A673 (cell line): Measurements from ENCODE around the gene MLST8.

Experiments used
- EZH2 ChIP-seq: fragments of 200-600 bp; sonication (generic); IDR thresholded peaks from 2 replicates; pipeline ENCODE4 v1.6.1; 2017; ENCODE audit warnings: borderline replicate concordance, low read depth, mild to moderate bottlenecking, mixed read lengths, antibody characterized with exemption, low read length; ENCODE audit not compliant: poor library complexity, severe bottlenecking
- TF ChIP-seq, protein P1 (sequence below): fragments of 300-800, 200-600 bp; sonication (generic); conservative IDR thresholded peaks from 2 replicates; pipeline ENCODE4 v1.5.1; 2017; ENCODE audit warnings: low read depth, mild to moderate bottlenecking, antibody characterized with exemption, low read length, moderate library complexity, mixed read lengths

DNA sequence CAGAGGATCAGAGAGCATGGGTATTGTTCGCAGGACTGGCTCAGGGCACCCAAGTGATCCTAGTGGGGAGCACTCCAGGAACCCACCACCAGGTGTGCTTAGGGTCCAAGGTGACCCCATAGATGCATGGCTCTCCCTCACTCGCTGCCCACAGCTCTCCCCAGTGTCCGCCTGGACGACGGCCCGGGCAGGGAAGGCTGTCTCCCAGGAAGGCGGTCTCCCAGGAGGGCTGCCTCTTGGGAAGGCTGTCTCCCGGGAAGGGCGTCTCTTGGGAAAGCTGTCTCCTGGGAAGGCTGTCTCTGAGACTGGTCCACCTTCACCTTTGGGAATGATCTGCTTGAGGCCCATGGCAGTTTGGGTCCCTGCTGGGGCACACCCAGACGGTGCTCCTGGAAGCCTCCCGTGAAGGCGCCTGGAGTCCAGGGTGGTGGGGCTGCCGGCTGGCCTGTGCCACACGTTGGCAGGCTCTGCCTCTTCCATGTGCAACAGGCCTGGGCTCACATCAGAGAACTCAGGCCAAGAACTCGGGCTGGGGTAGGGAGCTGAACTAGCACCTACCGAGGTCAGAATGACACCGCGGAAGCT, 41.1 kb downstream of the MLST8 start:
- TF ChIP-seq, protein P1, sequence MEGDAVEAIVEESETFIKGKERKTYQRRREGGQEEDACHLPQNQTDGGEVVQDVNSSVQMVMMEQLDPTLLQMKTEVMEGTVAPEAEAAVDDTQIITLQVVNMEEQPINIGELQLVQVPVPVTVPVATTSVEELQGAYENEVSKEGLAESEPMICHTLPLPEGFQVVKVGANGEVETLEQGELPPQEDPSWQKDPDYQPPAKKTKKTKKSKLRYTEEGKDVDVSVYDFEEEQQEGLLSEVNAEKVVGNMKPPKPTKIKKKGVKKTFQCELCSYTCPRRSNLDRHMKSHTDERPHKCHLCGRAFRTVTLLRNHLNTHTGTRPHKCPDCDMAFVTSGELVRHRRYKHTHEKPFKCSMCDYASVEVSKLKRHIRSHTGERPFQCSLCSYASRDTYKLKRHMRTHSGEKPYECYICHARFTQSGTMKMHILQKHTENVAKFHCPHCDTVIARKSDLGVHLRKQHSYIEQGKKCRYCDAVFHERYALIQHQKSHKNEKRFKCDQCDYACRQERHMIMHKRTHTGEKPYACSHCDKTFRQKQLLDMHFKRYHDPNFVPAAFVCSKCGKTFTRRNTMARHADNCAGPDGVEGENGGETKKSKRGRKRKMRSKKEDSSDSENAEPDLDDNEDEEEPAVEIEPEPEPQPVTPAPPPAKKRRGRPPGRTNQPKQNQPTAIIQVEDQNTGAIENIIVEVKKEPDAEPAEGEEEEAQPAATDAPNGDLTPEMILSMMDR: no peak
- no peak for TF ChIP-seq EZH2
